ENCODE results near the gene TRIM14.

The TRIM14 gene

GRCh38 chr9:98118640-98119601 is at the start of gene TRIM14:
TRIM14 (minus strand) TSS chr9:98119222; CDS start chr9:98119188, 34 bp downstream.
- DNase-seq (ENCODE audit: low read depth), result no peak

GRCh38 chr9:98168153-98168780 is 49.2 kb upstream of the TRIM14 start:
- DNase-seq (ENCODE audit: low read depth), result no peak

DNA sequence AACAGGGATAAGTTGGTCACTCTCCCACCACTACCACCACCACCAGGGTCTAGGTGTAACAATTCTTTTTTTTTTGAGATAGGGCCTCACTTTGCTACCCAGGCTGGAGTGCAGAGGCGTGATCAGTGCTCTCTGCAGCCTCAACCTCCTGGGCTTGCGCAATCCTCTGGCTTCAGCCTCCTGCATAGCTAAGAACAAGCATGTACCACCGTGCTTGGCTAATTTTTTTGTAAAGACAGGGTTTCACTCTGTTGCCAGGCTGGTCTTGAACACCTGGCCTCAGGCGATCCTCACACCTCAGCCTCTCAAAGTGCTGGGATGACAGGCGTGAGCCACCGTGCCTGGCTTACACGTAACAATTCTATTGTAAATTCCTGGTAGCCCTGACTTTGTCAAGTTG is 45.9 kb upstream of the TRIM14 start:
- DNase-seq (ENCODE audit: low read depth), result no peak

GRCh38 chr9:98162613-98163012 is 43.6 kb upstream of the TRIM14 start:
- DNase-seq (ENCODE audit: low read depth), result no peak

GRCh38 chr9:98161851-98162250 is 42.8 kb upstream of the TRIM14 start:
- no peak for DNase-seq (ENCODE audit: low read depth)

GRCh38 chr9:98159790-98160189 is 40.8 kb upstream of the TRIM14 start:
- DNase-seq (ENCODE audit: low read depth), result no peak

DNA sequence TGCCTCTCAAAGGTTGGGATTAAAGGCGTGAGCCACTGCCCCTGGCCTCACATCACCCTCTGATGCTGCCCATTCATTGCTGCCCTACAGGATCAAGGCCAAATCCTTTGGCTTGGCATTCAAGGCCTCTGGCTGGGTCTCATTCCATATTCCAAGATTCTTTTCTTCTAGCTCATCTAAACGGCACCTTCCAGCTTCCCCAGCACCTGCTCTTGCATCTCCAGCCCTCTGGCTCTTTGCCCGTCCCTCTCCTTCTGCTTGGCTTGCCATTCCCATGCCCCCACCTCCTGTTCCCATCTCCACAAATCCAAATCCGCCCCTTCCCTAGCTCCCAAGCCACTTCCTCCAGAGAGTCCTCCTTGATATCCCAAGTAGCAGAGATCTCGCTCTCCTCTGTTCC is 40.3 kb upstream of the TRIM14 start:
- DNase-seq (ENCODE audit: low read depth), result no peak

DNA sequence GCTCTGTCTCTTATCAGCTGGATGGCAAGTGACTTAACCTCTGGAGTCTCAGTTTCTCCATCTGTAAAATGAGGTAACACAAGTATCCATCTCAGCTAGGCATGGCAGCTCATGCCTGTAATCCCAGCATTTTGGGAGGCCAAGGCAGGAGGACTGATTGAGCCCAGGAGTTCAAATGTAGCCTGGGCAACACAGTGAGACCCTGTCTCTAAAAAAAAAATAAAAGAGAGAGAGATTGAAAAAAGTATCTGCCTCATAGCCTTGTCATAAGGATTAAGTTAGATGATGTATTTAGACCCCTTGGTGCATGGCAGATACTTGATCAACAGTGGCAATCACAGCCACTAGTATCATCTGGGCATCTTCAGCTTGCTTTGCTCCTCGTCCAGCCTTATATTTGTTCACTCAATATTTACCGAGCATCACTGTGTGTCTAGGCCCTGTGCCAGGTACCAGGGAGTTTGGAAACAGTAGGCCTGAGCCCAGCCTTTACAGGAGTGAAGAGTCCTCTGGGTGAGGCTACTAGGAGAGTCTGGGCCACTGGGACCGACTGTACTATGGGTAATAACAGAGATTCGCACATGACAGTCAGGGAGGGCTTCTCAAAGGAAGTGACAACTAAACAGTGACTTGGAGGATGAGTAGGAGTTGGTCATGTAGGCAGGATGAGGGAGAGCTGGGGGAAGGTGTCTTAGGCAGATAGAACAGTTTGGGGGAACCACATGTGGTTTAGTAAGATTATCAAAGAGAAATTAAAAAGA is 39.2 kb upstream of the TRIM14 start:
- no peak for DNase-seq (ENCODE audit: low read depth)

DNA sequence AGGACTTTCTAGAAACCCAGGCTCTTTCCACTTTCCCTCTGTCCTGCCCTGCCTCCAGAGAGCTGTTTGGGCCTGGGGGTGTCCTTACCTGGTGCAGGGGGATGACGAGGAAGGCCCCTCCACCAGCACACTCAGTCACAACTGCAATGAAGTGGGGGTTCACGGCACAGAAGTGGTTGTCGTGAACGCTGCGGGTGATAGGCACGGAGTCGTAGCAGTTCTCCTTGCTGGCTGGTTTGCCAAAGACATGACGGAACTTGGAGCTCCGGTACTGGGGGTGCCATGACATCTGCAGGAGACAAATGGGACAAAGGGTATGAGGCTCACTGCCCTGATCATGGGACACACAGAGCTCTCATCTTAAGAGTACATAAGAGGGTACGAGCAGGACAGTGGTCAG is 38.4 kb upstream of the TRIM14 start:
- DNase-seq (ENCODE audit: low read depth), result no peak

- DNase-seq (ENCODE audit: low read depth), result no peak
Measured at GRCh38 chr9:98154678-98155077, 35.7 kb upstream of the TRIM14 start.

GRCh38 chr9:98152526-98152925 is 33.5 kb upstream of the TRIM14 start:
- DNase-seq (ENCODE audit: low read depth), result no peak

DNA sequence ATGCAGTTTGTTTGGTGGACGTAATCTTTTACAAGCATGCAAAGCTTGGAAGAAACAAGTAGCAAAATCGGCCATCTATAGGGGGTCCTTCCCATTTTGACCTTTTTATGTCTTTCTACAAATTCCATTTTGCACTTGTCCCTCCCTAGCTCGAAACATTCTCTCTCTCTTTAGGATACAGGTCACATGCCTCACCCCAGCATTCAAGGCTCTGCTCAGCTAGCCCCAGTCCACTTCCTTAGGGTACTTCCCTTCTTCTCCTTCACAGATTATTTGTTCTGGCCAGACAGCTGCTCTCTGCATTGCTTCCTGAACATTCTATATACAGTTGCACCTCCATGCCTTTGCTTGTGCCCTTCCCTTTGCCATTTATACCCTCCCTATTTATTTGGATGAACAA is 31.7 kb upstream of the TRIM14 start:
- DNase-seq (ENCODE audit: low read depth), result no peak

DNA sequence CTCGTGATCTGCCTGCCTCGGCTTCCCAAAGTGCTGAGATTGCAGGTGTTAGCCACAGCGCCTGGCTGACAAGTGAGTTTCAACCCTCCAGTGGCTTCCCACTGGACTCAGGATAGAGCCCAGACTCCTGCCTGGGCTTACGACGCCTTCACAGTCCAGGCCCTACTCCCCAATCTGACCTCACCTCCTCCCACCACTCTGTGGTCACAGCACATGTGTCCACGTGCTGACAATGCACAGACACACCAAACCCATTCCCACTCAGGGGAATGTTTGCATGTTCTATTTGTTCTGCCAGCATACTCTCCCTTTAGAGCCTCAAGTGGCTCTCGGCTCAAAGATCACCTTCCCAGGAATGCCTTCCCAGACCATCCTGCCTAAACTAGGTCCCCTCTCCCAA is 31.1 kb upstream of the TRIM14 start:
- DNase-seq (ENCODE audit: low read depth), result no peak

DNA sequence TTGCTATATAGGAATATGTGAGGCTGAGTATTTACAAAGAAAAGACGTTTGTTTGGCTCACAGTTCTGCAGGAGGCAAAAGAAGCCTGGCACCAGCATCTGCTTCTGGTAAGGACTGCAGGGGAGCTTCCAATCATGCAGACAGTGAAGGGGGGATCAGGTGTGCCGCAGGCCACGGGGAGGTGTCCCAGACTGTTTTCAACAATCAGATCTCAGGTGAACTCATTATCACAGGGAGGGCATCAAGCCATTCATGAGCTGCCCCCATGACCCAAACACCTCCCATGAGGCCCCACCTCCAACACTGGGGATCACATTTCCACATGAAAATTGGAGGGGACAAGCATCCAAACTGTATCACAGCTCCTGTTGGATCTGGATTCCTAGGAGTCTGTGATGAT is 30.4 kb upstream of the TRIM14 start:
- DNase-seq (ENCODE audit: low read depth), result no peak

GRCh38 chr9:98148486-98148885 is 29.5 kb upstream of the TRIM14 start:
- DNase-seq (ENCODE audit: low read depth), result no peak

DNA sequence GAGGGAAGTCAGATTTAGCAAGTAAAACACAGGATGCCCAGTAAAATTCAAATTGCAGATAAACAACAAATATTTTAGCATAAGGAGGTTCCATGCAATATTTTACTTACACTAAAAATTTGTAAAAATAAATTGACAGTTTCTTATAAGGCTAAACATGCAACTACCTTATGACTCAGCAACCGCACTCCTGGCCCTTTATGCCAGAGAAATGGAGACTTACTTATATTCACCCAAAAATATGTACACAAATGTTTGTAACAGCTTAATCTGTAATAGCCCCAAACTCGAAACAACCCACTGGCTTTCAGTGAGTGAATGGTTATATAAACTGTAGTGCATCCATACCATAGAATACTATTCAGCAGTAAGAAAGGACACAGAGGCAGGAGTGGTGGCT is 28.6 kb upstream of the TRIM14 start:
- DNase-seq (ENCODE audit: low read depth), result no peak

DNA sequence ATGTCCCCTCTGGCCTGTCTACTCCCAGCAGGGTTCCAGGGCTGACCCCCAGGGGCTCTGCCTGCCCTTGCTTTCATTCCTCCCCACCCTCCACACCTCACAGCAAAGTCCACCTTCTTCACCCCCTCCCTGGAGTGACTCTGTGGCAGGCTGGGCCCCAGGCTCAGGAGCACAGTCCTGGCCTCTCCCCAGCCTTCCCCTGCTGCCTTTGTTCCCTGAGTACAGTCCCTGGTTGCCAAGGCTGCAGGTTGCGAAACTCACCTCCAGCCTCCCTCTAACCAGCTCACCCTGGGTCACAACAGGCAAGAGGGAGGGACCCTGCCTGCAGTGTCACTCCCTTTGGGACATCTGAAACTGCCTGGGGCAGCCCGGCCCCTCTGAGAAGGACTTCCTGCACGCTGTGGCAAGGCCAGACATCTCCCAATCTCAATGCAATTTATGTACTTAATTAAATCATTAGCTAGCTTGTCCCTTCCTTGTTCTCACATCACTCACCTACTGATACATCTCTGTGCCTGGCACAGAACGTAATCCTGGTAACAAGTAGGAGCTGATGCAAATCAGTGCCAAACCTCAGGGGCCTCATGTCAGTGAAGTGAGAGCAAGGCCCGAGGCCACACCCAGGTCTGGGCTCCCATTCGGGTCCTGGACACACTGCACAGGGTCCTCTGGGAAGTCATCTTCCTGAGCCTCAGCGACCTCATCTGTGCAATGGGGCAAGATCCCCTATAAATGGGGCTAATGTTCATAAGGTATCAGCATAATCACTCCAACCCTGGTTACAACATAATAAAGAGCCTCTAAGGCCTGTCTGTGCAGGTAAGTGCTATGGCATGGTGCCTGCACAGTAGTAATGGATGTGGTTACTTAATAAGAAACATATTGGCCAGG is 27.3 kb upstream of the TRIM14 start:
- peak; percentile 6 for DNase-seq (ENCODE audit: low read depth)

- no peak for DNase-seq (ENCODE audit: low read depth)
Measured at GRCh38 chr9:98144631-98145030, 25.6 kb upstream of the TRIM14 start.

DNA sequence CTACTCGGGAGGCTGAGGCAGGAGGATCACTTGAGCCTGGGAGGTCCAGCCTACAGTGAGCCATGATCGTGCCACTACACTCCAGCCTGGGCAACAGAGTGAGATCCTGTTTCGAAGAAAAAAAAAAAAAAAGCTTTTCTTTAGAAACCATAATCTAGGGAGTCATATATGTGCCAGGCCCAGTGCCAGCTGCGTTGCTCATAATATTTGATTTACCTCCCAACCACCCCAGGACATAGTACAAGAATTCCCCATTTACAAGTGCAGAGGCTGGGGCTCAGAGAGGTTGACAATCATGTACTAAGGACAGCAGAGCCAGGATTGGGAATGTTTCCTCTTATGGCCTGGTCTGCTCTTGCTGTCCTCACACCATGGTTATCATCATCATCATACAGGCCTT is 25.1 kb upstream of the TRIM14 start:
- DNase-seq (ENCODE audit: low read depth), result no peak

- DNase-seq (ENCODE audit: low read depth), result no peak
Measured at GRCh38 chr9:98142925-98143481, 24.0 kb upstream of the TRIM14 start.

DNA sequence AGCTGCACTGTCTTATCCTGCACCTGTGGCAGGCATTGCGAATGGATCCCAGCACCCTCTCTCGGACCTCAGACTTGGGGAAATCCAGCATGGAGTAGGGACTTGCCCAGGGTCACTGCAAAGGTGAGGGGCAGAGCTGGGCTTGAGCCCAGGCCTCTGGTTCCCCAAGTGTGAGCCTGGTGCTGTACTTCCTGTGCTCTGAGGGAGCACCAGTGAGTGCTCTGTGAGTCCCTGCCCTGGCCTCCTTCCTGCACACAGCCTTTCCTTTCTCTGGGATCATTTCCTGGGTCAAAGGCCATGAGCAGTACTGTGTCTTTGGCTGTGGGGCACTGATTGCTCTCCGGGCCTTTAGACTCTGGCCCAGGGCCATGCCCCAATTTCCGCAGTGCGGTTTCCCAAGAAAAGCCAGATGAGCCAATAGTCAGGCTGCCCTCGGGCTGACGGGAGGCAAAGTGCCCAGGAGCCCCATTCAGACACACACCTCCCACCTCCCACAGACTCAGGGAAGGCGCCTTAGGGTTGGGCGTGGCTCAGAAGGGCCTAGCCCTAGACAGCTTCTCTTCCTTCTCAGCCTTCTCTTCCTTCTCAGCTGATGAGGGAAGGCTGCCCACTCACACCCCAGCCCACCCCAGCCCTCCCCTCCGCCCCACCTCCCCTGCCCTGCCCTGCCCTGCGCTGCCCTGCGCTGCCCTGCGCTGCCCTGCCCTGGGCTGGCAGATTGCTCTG is 23.3 kb upstream of the TRIM14 start:
- no peak for DNase-seq (ENCODE audit: low read depth)
